Suprapubic skin (tissue), 4 donors: ENCODE measurements around the gene CACNG4. TPM values are rescaled to one million over a fixed set of nuclear protein-coding genes. Genes with fewer than 3 reads are reported as not detected.

Experiments
- DNase-seq, 2 donors: peaks; one replicate each; pipeline ENCODE4 v3.0.0-alpha.2; 2019; ENCODE audit warnings: low spot score in 2 of 2
- H3K27ac ChIP-seq: fragments of 200-600 bp; sonication (generic); one replicate; pipeline ENCODE4 v1.5.1; 2019
- H3K27me3 ChIP-seq: fragments of 200-600 bp; sonication (generic); one replicate; pipeline ENCODE4 v1.5.1; 2019
- H3K36me3 ChIP-seq: fragments of 200-600 bp; sonication (generic); one replicate; pipeline ENCODE4 v1.5.1; 2019
- H3K4me1 ChIP-seq: fragments of 200-600 bp; sonication (generic); one replicate; pipeline ENCODE4 v1.5.1; 2019
- H3K4me3 ChIP-seq: fragments of 200-600 bp; sonication (generic); one replicate; pipeline ENCODE4 v1.5.1; 2019; ENCODE audit warnings: mild to moderate bottlenecking
- H3K9me3 ChIP-seq: fragments of 200-600 bp; sonication (generic); one replicate; pipeline ENCODE4 v1.5.1; 2019
- CTCF ChIP-seq, 2 donors: fragments of 200-600 bp in 1 of 2; fragments of 450-650 bp in 1 of 2; sonication (generic) in 1 of 2; IDR thresholded peaks; one replicate each; pipeline ENCODE4 v1.5.1; 2016 to 2019; ENCODE audit warnings: antibody characterized with exemption in 2 of 2, mild to moderate bottlenecking in 1 of 2, moderate library complexity in 1 of 2
- EP300 ChIP-seq: sonication (generic); formaldehyde crosslinking; IDR thresholded peaks from one replicate; pipeline ENCODE4 v1.6.1; 2017; ENCODE audit warnings: antibody characterized with exemption
- POLR2A ChIP-seq, 2 donors: fragments of 450-650 bp; IDR thresholded peaks; one replicate each; pipeline ENCODE4 v1.6.1; 2017; ENCODE audit warnings: antibody characterized with exemption in 2 of 2, mild to moderate bottlenecking in 2 of 2, moderate library complexity in 2 of 2
- POLR2AphosphoS5 ChIP-seq, 3 donors: sonication (generic); formaldehyde crosslinking; IDR thresholded peaks; one replicate each; pipeline ENCODE4 v1.6.1; 2017; ENCODE audit warnings: antibody characterized with exemption in 3 of 3
- WGBS: methylation state at CpG from one replicate; pipeline ENCODE4 v1.1.5; 2018; 5-methylcytosine and 5-hydroxymethylcytosine counted together
- total RNA-seq, 4 donors: library from RNA; depleted of rRNA; stranded (reverse); fragments of >200 nt; gene quantifications; one replicate each; pipeline ENCODE4 v1.1.0, GENCODE V29; 2016

Gene CACNG4
- total RNA-seq, 4 donors from 2014 or later = 0.49 to 0.68 (median 0.51) TPM; not detected in 1

- WGBS = 76% methylated on average over 4 of the region's 4 CpGs
- no peak overlapping the region for H3K4me3 ChIP-seq
- TF ChIP-seq POLR2AphosphoS5 (IDR thresholded peaks at IDR 0.05) = no peak
- no peak for TF ChIP-seq EP300
- no peak for TF ChIP-seq POLR2A (IDR thresholded peaks at IDR 0.05)
- TF ChIP-seq CTCF (IDR thresholded peaks at IDR 0.05) = no peak
- no peak overlapping the region for H3K27ac ChIP-seq
- no peaks in the 10 kb centered on the region for H3K9me3 ChIP-seq
- H3K36me3 ChIP-seq = no peaks in the 10 kb centered on the region
- H3K4me1 ChIP-seq = no peaks in the 10 kb centered on the region
- H3K27me3 ChIP-seq = peaks cover 42% of the 10 kb centered on the region
- no peak for DNase-seq
Observed at GRCh38 chr17:66986659-66987058, 22.2 kb downstream of the CACNG4 start.

- TF ChIP-seq EP300 (no peak), POLR2AphosphoS5 (IDR thresholded peaks at IDR 0.05) (no peak), POLR2A (IDR thresholded peaks at IDR 0.05) (no peak), CTCF (IDR thresholded peaks at IDR 0.05) (no peak)
- WGBS = 70% methylated on average over 2 of the region's 2 CpGs
- H3K27me3 ChIP-seq = peaks cover 46% of the 10 kb centered on the region
Observed at GRCh38 chr17:66987059-66987616, 22.6 kb downstream of the CACNG4 start.

GRCh38 chr17:66988069-66988798 is 23.7 kb downstream of the CACNG4 start:
- TF ChIP-seq EP300 (no peak), POLR2AphosphoS5 (IDR thresholded peaks at IDR 0.05) (no peak), CTCF (IDR thresholded peaks at IDR 0.05) (no peak), POLR2A (IDR thresholded peaks at IDR 0.05) (no peak)
- H3K27me3 ChIP-seq = peaks cover 46% of the 10 kb centered on the region
- H3K4me1 ChIP-seq = no peaks in the 10 kb centered on the region
- no peak for DNase-seq
- no peak overlapping the region for H3K4me3 ChIP-seq
- H3K27ac ChIP-seq = no peak overlapping the region
- no peaks in the 10 kb centered on the region for H3K36me3 ChIP-seq
- H3K9me3 ChIP-seq = no peaks in the 10 kb centered on the region
- WGBS = 73% methylated on average over 18 of the region's 23 CpGs

More at GRCh38 chr17:66987059-66987616, 22.6 kb downstream of the CACNG4 start:
- no peaks in the 10 kb centered on the region for H3K36me3 ChIP-seq
- H3K4me1 ChIP-seq = no peaks in the 10 kb centered on the region
- no peak for DNase-seq
- H3K9me3 ChIP-seq = no peaks in the 10 kb centered on the region
- no peak overlapping the region for H3K27ac ChIP-seq
- H3K4me3 ChIP-seq = no peak overlapping the region

- WGBS = 77% methylated on average over 4 of the region's 4 CpGs
- Histone ChIP-seq H3K36me3 (no peaks in the 10 kb centered on the region), H3K27ac (no peak overlapping the region), H3K9me3 (no peaks in the 10 kb centered on the region), H3K4me1 (no peaks in the 10 kb centered on the region), H3K27me3 (peaks cover 45% of the 10 kb centered on the region), H3K4me3 (no peak overlapping the region)
- no peak for DNase-seq
- no peak for TF ChIP-seq POLR2AphosphoS5 (IDR thresholded peaks at IDR 0.05)
- TF ChIP-seq POLR2A (IDR thresholded peaks at IDR 0.05) = no peak
- no peak for TF ChIP-seq CTCF (IDR thresholded peaks at IDR 0.05)
- no peak for TF ChIP-seq EP300
Observed at GRCh38 chr17:66989076-66989475, 24.6 kb downstream of the CACNG4 start.

GRCh38 chr17:66989579-66989978 is 25.1 kb downstream of the CACNG4 start:
- WGBS = 86% methylated on average over 8 of the region's 8 CpGs
- Histone ChIP-seq H3K4me1 (no peaks in the 10 kb centered on the region), H3K4me3 (no peak overlapping the region), H3K27ac (no peak overlapping the region), H3K36me3 (no peaks in the 10 kb centered on the region), H3K9me3 (no peaks in the 10 kb centered on the region), H3K27me3 (peaks cover 40% of the 10 kb centered on the region)
- TF ChIP-seq POLR2AphosphoS5 (IDR thresholded peaks at IDR 0.05) (no peak), POLR2A (IDR thresholded peaks at IDR 0.05) (no peak), EP300 (no peak), CTCF (IDR thresholded peaks at IDR 0.05) (no peak)
- DNase-seq = no peak
